ENCODE measurements around the gene C9orf78. TPM values are rescaled to one million over a fixed set of nuclear protein-coding genes. Genes with fewer than 3 reads are reported as not detected.

C9orf78 gene
- total RNA-seq, 1 donor from 2014 or later, result 77.3 TPM

- DNase-seq (ENCODE audit: low read depth), result no peak
- TF ChIP-seq, protein P1, sequence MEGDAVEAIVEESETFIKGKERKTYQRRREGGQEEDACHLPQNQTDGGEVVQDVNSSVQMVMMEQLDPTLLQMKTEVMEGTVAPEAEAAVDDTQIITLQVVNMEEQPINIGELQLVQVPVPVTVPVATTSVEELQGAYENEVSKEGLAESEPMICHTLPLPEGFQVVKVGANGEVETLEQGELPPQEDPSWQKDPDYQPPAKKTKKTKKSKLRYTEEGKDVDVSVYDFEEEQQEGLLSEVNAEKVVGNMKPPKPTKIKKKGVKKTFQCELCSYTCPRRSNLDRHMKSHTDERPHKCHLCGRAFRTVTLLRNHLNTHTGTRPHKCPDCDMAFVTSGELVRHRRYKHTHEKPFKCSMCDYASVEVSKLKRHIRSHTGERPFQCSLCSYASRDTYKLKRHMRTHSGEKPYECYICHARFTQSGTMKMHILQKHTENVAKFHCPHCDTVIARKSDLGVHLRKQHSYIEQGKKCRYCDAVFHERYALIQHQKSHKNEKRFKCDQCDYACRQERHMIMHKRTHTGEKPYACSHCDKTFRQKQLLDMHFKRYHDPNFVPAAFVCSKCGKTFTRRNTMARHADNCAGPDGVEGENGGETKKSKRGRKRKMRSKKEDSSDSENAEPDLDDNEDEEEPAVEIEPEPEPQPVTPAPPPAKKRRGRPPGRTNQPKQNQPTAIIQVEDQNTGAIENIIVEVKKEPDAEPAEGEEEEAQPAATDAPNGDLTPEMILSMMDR (IDR thresholded peaks at IDR 0.05; ENCODE audit: insufficient read depth, low read length, poor library complexity, severe bottlenecking), result no peak
These were observed 57.3 kb downstream of the C9orf78 start for GRCh38 chr9:129777769-129778130.

More at GRCh38 chr9:129777769-129778130, 57.3 kb downstream of the C9orf78 start:
- no peaks in the 10 kb centered on the region for H3K36me3 ChIP-seq (ENCODE audit: control insufficient read depth, insufficient read depth, low read length)
- no peaks in the 10 kb centered on the region for H3K27me3 ChIP-seq (ENCODE audit: control insufficient read depth, insufficient read depth, low read length)
- H3K4me3 ChIP-seq (ENCODE audit: low read depth, low read length), result no peak overlapping the region

Other genes starting within 250 kb of the C9orf78 start
- gene C9orf50, start 214.2 kb downstream of the C9orf78 start, total RNA-seq, result not detected in 2 replicates
- gene NTMT1, start 209.1 kb downstream of the C9orf78 start, total RNA-seq, result 52.6 and 57.2 TPM in 2 replicates
- 27.0 and 32.0 TPM in 2 replicates for gene ASB6, start 193.1 kb downstream of the C9orf78 start, total RNA-seq
- 0.27 TPM in 1 of 2 replicates, not detected in the other for gene PRRX2, start 169.6 kb downstream of the C9orf78 start, total RNA-seq
- 37.9 and 39.5 TPM in 2 replicates for gene PTGES, start 82.2 kb downstream of the C9orf78 start, total RNA-seq
- 32.8 and 39.5 TPM in 2 replicates for gene TOR1B, start 32.1 kb downstream of the C9orf78 start, total RNA-seq
- gene TOR1A, start 11.1 kb downstream of the C9orf78 start, total RNA-seq, result 52.4 and 79.6 TPM in 2 replicates
- 15.7 and 27.3 TPM in 2 replicates for gene USP20, start 183 bp upstream of the C9orf78 start, total RNA-seq
- gene FNBP1, start 207.9 kb upstream of the C9orf78 start, total RNA-seq, result 12.1 and 18.5 TPM in 2 replicates
- gene GPR107, start 218.6 kb upstream of the C9orf78 start, total RNA-seq, result 29.4 and 33.5 TPM in 2 replicates

Measured in kidney epithelial cell (primary cell).